NCI-H524 (cell line): ENCODE results near the gene MEAF6.
A peak's percentile ranks its signal among the peaks of the same experiment; 100 is the strongest.
"Not testable (repeated sequence)": the region's sequence is repeated elsewhere in the genome, so short reads cannot be mapped to it uniquely, and the experiment has no call there.

ENCODE experiments used
- DNase-seq, 2 experiments: peaks; one replicate each; lab custom pipeline; 2025; lab: John Stamatoyannopoulos, UW

MEAF6 gene

GRCh38 chr1:37532418-37533156 lies 18.0 kb upstream of the MEAF6 start:
- not testable (repeated sequence) for DNase-seq

- not testable (repeated sequence) for DNase-seq
Observed at GRCh38 chr1:37529888-37530287, 15.3 kb upstream of the MEAF6 start.

- no peak for DNase-seq
Observed at GRCh38 chr1:37519613-37520012, 5.0 kb upstream of the MEAF6 start.

- not testable (repeated sequence) for DNase-seq
Observed at GRCh38 chr1:37518929-37519328, 4.4 kb upstream of the MEAF6 start.

- not testable (repeated sequence) for DNase-seq
Observed at GRCh38 chr1:37518241-37518640, 3.7 kb upstream of the MEAF6 start.

GRCh38 chr1:37517569-37517968 lies 3.0 kb upstream of the MEAF6 start:
- no peak for DNase-seq

- no peak for DNase-seq
Observed at GRCh38 chr1:37515185-37516034, 844 bp upstream of the MEAF6 start.

GRCh38 chr1:37513795-37514349 lies 694 bp downstream of the MEAF6 start:
- DNase-seq = peak; percentile 42 to 58

- peak in 1 of 2 experiments; percentile 3 for DNase-seq
Observed at GRCh38 chr1:37509181-37509580, 5.4 kb downstream of the MEAF6 start.

GRCh38 chr1:37506740-37507139 lies 7.8 kb downstream of the MEAF6 start:
- no peak for DNase-seq

GRCh38 chr1:37502791-37503190 lies 11.8 kb downstream of the MEAF6 start:
- DNase-seq = not testable (repeated sequence)

GRCh38 chr1:37502104-37502503 lies 12.5 kb downstream of the MEAF6 start:
- DNase-seq = no peak

GRCh38 chr1:37501661-37502060 lies 12.9 kb downstream of the MEAF6 start:
- no peak for DNase-seq

GRCh38 chr1:37498872-37499617 lies 15.5 kb downstream of the MEAF6 start:
- no peak for DNase-seq

- DNase-seq = no peak
Observed at GRCh38 chr1:37497832-37498231, 16.7 kb downstream of the MEAF6 start.

GRCh38 chr1:37495875-37496274 lies 18.7 kb downstream of the MEAF6 start:
- no peak for DNase-seq

GRCh38 chr1:37493336-37494098 lies 21.0 kb downstream of the MEAF6 start:
- no peak for DNase-seq

- no peak for DNase-seq
Observed at GRCh38 chr1:37487619-37487984, 27.0 kb downstream of the MEAF6 start.

GRCh38 chr1:37486680-37487618 lies 27.6 kb downstream of the MEAF6 start:
- peak; percentile 71 to 79 for DNase-seq
